GM12872 (cell line): Measurements from ENCODE around the gene CRTC3.

Source experiments
- TF ChIP-seq, protein P1 (sequence below): IDR thresholded peaks from 3 replicates; pipeline ENCODE4 v1.5.1; 2011; ENCODE audit warnings: low read depth, mild to moderate bottlenecking, low read length, moderate library complexity; ENCODE audit not compliant: insufficient read depth

The CRTC3 gene

GRCh38 chr15:90560229-90560776 is 30.6 kb downstream of the CRTC3 start:
- TF ChIP-seq, protein P1, sequence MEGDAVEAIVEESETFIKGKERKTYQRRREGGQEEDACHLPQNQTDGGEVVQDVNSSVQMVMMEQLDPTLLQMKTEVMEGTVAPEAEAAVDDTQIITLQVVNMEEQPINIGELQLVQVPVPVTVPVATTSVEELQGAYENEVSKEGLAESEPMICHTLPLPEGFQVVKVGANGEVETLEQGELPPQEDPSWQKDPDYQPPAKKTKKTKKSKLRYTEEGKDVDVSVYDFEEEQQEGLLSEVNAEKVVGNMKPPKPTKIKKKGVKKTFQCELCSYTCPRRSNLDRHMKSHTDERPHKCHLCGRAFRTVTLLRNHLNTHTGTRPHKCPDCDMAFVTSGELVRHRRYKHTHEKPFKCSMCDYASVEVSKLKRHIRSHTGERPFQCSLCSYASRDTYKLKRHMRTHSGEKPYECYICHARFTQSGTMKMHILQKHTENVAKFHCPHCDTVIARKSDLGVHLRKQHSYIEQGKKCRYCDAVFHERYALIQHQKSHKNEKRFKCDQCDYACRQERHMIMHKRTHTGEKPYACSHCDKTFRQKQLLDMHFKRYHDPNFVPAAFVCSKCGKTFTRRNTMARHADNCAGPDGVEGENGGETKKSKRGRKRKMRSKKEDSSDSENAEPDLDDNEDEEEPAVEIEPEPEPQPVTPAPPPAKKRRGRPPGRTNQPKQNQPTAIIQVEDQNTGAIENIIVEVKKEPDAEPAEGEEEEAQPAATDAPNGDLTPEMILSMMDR = no peak

DNA sequence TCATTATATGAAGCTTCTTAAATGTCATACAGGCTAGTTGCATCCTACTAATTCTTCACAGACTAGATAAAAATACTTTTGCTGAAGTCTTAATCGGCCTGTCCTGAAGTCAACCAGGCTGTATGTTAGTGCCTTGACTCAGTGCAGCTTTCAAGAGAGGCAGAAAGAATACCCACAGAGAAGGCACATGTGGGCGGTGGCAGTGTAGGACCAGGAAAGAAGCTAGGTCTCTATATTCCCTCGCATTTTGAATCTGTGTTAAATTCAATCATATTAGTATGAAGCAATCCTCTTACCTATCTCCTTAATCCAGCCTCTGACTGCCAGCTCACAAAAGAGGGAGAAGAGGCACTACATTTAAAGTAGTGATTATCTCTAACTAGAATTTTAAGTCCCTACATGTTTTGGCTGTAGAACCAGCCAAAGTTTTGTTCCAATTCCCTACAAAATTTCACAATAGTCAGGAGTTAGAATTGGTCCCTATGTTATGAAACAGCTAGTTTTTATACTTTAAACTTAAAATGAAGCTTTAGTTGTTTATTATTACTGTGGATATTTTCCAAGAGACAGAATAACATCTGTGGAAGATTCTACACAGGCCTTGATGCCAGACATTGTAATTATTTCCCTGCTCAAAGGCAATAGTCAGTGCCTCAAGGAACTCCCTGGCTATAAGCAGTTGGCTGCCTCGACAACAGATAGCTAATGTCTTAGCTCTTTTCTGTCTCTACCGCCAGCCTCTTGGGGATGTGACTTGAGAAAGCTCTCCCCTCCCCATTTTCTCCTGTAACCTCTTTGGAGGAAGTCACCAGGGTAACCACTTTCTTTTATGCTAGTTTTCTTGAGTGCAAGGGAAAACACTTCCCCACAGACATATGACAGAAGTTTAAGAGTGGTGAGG is 31.9 kb downstream of the CRTC3 start:
- TF ChIP-seq, protein P1 = no peak

DNA sequence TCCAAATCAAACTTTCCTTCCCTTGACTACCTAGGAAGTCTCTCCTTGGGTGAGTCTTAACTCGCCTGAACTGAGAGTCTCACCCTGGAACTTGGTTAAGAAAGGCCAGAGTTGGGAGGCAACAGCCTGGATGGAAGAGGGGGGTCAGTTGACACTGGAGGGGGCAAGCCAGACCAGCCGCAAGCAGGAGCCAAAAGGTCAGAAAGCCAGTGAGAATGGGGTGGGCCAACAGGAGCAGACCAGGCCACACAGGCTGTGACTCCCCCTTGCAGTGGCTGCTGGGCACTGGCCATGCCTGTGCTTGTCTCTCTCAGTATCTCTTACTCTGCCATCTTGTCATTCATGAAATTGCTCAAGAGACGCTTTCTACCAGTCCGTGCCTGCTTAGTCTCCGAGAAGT is 32.9 kb downstream of the CRTC3 start:
- TF ChIP-seq, protein P1 = no peak

- TF ChIP-seq, protein P1 = no peak
Observed at GRCh38 chr15:90563463-90563862, 33.7 kb downstream of the CRTC3 start.

DNA sequence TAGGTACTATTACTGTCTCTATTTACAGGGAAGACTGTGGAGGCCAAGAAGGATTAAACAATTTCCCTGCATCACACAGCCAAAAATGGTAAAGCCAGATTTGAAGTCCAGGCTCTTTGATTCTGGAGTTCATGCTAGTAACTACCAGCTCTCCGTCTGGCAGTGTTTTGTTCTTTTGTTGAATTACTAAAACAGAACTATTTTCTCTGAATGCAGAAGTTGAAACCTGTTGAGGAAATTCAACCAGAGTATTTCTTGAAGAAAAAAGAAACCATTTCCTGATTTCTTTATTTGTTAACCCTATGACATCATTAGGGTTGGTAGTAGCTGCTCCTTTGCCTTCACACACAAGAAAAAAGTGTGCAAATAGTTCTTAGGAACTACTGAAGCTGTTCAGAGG is 34.3 kb downstream of the CRTC3 start:
- TF ChIP-seq, protein P1 = no peak

DNA sequence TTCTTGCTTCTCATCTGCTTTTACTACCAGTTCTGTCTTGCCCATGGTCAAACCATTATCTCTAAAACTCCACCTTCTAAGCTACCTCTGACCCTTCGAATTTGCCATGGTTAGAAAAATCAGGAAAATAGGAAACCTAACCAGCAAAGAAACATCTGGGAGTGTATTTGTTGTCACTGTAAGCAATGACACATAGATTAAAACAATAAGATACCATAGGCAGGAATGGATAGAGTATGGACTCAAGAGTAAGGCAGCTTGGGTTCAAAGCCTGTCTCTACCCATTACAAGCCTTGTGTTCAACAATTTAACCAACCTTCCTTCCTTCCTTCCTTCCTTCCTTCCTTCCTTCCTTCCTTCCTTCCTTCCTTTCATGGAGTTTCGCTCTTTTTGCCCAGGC is 34.9 kb downstream of the CRTC3 start:
- TF ChIP-seq, protein P1 = no peak

DNA sequence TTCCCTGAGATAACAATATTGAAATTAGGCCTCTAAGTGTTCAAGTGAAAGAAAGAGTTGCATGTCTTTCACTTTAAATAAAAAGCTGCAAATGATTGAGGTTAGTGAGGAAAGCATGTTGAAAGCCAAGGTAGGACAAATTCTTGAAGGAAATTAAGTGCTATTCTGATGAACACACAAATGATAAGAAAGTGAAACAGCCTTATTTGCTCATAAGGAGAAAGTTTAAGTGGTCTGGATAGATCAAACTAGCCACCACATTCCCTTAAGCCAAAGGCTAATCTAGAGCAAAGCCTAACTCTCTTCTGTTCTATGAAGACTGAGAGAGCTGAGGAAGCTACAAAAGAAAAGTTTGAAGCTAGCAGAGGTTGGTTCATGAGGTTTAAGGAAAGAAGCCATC is 36.1 kb downstream of the CRTC3 start:
- TF ChIP-seq, protein P1 = no peak
